GM13977 (cell line): ENCODE results near the gene TRPM1.

Source experiments
- DNase-seq: peaks from one replicate; pipeline ENCODE4 v3.0.0; 2012; ENCODE audit warnings: low spot score
- CTCF ChIP-seq: IDR thresholded peaks from 2 replicates; pipeline ENCODE4 v1.5.1; 2012; ENCODE audit warnings: mild to moderate bottlenecking, control low read depth; ENCODE audit not compliant: insufficient read depth; ENCODE audit errors: extremely low read depth, missing control alignments
- in situ Hi-C: fragments of 300-500 bp; cut with MboI; formaldehyde crosslinking; loops from one replicate; pipeline ENCODE4 v1.12.0; 2022; ENCODE audit warnings: low sequenced_read_pairs, low pct_unique_long_range_greater_than_20kb, mixed read lengths, inconsistent platforms; ENCODE audit not compliant: unreplicated experiment

TRPM1 gene

GRCh38 chr15:30953183-30953582, 148.3 kb downstream of the TRPM1 start:
- in situ Hi-C loops: no loop called here
- no peak for DNase-seq
- TF ChIP-seq CTCF: no peak
